Fibroblast of gingiva (primary cell): ENCODE measurements around the gene NPRL2.
"Not testable (repeated sequence)": the region's sequence is repeated elsewhere in the genome, so short reads cannot be mapped to it uniquely, and the experiment has no call there.

Experiments used
- DNase-seq: peaks from one replicate; pipeline ENCODE4 v3.0.0-alpha.2; 2011; ENCODE audit warnings: low read depth

NPRL2 gene

DNA sequence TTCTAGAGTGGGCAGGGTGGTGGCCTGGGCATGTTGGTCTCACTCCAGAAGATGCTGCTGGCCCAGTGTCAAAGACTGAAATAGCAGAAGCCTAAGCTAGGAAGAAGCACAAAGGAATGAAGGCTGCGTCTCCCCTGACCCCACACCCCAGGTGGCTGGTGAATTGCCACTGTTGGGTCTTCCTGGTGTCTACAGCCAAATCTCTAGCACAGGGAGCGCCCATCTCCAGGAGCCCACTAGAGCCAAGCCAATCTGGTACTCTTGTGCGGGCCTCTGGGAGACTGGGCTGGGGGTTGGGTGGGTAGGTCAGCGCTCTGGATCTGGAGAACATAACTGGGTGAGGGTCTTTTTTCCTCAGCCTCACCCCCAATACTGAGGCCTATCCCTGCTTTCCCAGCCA is 23.4 kb downstream of the NPRL2 start:
- DNase-seq = no peak

- DNase-seq = no peak
Observed at GRCh38 chr3:50326182-50326541, 24.4 kb downstream of the NPRL2 start.

- DNase-seq = no peak
Observed at GRCh38 chr3:50325497-50326181, 24.9 kb downstream of the NPRL2 start.

DNA sequence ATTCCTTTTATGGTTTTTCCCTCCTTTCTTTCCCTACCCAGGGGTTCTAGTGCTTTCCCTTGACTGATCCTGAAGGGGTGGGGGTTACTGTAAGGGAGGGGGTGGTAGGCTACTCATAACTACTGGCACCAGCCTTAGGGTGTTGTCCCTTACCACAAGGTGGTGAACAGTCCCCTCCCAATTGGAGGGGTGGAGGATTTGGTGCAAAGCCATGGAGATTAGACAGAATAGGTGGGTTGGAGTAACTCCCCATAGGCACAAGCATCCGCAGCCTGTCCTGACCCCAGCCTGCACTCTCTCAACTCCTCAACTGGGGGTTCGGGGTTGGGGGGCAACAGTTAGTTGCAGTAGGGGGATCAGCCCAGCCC is 25.5 kb downstream of the NPRL2 start:
- DNase-seq = no peak

- peak; percentile 43 for DNase-seq
Observed at GRCh38 chr3:50324351-50325112, 26.0 kb downstream of the NPRL2 start.

GRCh38 chr3:50323614-50324199 is 26.9 kb downstream of the NPRL2 start:
- no peak for DNase-seq

- no peak for DNase-seq
Observed at GRCh38 chr3:50323092-50323600, 27.4 kb downstream of the NPRL2 start.

GRCh38 chr3:50322386-50323091 is 28.0 kb downstream of the NPRL2 start, which contains the start of gene HYAL2:
Gene HYAL2 (minus strand): TSS chr3:50322745. CDS start chr3:50320489, 2,256 bp downstream.
- DNase-seq = no peak

DNA sequence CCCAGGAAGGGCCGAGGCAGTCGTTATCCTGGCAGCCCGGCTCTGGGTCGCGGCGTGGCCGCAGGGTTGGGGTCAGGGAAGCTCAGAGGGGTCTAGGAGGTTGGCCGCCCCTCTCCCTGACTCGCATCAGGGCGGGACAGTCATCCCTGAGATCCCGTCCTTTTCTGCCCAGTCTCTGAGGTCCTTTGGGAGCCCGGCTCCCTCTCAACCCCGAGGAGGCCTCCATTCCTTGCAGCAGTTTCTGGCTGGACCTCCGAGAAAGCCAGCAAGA is 28.5 kb downstream of the NPRL2 start:
- no peak for DNase-seq

GRCh38 chr3:50321336-50322114 is 29.1 kb downstream of the NPRL2 start:
- DNase-seq = peak; percentile 85

DNA sequence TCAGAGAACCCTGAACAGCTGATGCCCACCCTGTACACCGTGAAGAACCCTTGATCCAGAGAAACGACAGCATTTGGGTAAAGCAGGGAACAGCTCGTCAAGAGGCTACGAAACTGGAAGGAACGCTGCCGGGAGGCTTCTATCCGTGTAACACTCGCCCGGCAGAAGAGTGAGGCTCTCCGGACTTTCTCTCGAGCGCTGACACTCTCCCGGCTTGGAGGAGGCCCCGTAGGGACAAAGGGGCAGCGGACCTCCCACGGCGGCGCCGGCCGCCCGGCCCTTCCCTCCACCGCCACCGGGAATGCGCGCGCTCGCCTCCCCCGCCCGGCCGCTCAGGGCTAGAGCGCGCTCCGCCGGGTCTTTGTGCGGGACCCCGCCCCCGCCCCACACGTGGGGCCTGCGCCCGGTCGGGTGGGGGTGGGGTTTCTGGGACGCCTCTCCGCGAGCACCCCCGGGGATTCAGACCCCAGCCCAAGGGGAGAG is 29.7 kb downstream of the NPRL2 start:
- peak; percentile 70 for DNase-seq

DNA sequence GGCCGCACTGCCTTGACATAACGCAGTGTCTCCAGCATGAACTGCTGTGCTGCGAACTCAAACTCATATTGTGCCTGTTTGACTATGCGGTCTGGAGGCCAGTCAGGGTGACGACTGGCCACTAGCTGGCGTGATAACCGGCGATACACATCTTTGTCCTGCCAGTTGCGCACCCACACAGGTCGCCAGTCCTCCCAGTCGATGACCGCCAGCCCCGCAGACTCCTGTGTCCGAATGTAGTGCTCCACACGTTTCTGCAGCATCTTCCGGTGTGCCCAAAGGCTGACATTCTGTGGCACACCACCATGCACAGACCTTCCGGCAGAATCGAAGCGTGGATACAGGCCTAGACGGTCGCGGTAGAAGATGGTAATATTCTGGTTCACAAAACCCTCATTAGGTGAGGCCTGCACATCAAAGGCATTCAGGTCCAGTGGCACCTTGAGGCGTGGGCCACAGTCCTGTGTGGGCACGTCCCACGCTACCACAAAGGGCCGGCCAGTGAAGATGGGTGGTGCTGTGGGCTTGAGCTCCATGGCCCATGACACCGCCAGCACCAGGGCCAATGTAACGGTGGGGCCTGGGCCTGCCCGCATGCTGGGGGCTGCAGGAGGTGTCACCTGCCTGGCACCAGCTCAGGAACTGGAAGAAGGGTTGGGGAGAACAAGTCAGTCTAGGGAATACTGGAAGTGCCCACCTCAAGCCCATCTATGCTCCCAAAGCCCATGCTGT is 30.5 kb downstream of the NPRL2 start:
- no peak for DNase-seq

GRCh38 chr3:50319181-50319893 is 31.2 kb downstream of the NPRL2 start:
- no peak for DNase-seq

GRCh38 chr3:50318615-50319014 is 32.0 kb downstream of the NPRL2 start:
- no peak for DNase-seq

GRCh38 chr3:50318163-50318562 is 32.4 kb downstream of the NPRL2 start:
- DNase-seq = no peak

DNA sequence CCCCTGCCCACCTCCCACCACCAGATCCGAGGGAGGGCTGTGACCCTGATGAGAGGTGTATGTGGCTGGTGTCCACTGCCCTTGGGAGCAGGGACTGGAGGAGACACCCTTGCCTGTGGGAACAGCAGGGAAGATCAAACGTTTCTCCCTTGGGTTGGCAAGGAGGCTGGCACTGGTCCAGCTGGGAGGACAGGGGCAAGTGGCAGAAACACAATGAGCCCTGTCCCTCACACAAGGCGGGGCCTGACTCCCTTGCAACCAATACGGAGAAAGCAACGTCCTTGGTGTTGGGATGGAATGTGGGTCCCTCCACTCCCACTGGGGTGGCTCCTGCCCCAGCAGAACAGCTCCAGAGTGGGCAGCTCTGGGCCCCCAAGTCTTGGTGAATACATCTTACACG is 33.3 kb downstream of the NPRL2 start:
- no peak for DNase-seq

GRCh38 chr3:50316657-50317242 is 33.8 kb downstream of the NPRL2 start:
- DNase-seq = no peak

GRCh38 chr3:50314816-50315215 is 35.8 kb downstream of the NPRL2 start:
- DNase-seq = no peak

- no peak for DNase-seq
Observed at GRCh38 chr3:50314342-50314741, 36.2 kb downstream of the NPRL2 start.

DNA sequence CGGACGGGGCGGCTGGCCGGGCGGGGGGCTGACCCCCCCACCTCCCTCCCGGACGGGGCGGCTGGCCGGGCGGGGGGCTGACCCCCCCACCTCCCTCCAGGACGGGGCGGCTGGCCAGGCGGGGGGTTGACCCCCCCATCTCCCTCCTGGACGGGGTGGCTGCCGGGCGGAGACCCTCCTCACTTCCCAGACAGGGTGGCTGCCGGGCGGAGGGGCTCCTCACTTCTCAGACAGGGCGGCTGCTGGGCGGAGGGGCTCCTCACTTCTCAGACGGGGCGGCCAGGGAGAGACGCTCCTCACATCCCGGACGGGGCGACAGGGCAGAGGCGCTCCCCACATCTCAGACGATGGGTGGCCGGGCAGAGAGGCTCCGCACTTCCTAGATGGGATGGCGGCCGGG is 38.5 kb downstream of the NPRL2 start:
- DNase-seq = not testable (repeated sequence)
